ENCODE measurements around the gene RPUSD3.

- no peak for TF ChIP-seq CTCF (IDR thresholded peaks at IDR 0.05)
- no peak for TF ChIP-seq POLR2A (IDR thresholded peaks at IDR 0.05)
Measured at GRCh38 chr3:9812870-9813483, 30.8 kb downstream of the RPUSD3 start.

All from lower leg skin (tissue), 3 donors.